Hematopoietic multipotent progenitor cell treated with erythropoietin and hydrocortisone succinate and interleukin-3 and kit ligand, for 4 days (in vitro differentiated cells): ENCODE data around the gene ELMO1.

Experiments used
- DNase-seq: peaks from one replicate; pipeline ENCODE4 v3.0.0-alpha.2; 2015

Gene ELMO1

DNA sequence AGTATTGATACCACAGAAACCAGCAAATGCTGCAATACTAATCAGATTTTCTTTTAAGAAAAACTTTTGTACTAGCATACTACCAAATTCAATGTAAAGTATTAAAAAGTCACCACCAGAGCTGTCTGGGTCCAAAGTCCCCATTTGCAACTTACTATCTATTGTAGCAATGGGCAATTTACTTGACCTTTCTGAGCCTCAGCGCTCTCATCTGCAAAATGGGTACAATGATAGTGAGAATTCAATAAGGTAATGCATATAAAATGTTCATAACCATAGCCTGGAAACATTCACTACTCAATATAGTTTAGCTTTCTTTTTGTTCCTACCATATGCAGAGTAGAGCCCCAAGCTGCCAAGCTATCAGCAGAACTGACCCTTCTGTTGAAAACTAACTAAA, 337.2 kb downstream of the ELMO1 start:
- DNase-seq: no peak

DNA sequence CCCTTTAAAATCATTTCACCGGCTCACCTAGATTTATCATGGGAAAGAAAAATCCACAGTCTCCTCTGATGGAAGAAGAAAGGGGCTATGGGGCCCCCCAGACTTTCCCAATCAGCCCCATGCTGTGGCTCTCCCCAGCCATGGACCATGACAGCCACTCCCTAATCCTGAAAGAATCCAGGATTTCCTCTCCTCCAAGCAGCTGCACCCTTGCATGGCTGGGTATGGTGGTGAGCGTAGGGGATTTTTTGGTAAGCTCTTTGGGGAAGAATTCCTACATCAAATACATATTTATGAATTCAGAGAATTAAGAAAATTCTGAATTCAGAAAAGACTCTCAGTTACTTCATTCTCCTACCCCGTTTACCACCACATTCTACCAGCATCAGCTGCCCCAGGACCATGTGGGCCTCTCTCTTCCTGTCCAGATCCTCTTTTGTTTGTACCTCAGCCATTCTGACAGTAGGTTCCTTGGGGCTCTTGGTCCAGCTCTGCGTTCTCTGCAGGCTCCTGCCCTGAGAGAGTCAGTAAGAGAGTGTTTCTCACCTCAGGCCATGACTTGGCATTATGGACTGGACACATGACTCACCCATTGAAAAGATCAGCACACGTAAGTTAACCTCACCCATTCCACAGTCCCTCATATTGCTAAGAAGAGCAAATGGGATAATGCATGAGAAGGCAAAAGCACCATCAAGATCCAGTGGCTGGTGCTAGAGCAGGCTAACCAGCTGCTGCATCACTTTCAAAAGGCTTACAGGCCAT, 337.8 kb downstream of the ELMO1 start:
- DNase-seq: peak; percentile 34

DNA sequence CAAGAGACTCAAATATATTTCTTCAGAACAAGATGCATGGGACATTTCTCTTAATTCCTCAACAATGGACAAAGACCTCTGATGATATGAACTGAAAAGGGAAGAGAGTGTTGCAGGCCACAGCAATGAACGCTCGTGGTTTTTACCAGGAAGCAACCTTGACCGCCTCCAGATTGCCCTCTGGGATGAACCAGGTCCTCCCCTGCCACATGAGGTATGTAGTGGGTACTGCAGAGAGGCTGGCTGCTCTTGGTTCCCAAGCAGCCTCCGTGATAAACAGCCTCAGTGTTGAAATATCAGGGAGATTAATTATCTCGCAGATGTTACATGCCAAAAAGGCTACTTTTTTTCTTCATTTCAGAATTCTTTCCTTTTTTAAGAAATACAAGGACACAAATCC, 338.8 kb downstream of the ELMO1 start:
- peak; percentile 53 for DNase-seq

DNA sequence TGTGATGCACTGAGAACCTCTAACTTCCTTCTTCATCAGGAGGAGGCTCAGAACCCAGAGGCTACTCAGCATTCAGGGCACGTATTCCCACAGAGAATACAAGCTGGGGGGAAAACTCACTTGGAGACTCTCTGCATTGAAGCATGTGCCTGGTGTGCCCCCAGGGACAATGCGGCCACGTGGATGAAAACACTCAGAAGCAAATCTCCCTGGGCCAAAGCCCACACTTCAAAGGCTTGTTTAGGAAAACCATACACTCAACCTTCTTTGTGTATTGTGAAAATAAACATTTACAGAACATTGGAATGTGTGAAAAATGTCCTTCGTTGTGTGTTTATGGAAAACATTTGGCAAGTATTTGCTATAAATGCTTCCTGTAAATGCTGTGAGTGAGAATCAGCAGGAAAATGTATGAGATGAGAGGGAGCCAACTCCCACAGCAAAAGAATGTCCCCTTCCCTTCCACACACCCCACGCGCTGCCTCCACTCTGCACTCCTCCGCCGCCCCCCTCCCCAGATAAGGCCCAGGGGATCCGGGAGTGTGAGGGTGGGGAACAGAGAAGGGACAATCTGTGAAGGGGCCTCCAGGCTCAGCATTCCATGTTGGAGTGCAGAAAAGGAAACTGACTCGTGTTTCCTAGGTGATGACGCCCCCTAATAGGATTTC, 339.5 kb downstream of the ELMO1 start:
- DNase-seq: no peak

DNA sequence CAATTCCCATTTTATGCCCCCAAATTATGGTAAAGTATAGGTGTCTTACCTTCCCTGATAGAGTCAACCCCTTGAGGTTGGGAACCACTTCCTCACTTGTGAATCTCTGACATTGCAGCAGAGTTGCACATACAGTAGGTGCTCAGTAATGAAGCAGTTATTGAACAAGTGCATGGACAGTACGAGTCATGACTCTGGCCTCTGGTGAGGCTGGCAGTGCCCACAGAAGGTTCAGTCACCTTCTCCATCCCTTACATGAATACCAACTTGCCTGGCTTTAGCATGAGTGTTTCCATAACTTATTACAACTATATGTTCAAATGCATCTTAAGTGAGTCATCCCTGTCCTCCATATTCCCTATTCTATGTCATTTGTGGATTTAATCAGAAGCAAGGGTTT, 340.0 kb downstream of the ELMO1 start:
- DNase-seq: no peak

DNA sequence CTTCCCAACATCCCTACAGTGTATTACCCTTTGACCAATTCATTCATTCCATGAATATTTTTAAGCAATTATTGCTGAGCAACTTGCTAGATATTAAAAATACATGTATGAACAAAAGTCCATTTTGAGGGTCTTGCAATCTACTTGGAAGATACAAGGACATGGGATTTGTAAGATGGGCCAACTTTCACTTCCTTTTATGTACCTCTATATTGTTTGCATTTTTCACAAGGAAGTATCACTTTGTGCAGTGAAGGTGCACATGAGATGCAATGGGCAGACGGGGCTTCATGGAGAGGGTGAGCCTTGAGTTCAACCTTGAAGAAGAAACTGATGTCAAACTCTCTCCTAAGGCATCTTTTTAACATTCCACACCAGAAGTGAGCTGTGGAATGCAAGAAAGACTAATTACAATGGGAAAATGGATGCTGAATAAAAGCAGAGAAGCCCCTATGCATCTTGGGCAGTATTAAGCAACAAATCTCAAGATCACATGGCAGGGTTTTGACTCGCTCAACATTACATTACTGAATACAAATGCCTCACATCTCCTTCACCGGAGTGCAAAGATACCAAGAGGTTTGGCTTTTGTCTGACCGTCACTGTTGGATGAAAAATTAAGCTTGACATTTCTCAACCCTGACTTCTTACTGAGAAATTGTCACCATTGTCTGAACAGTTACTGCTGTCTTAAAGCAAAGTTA, 341.5 kb downstream of the ELMO1 start:
- DNase-seq: no peak

GRCh38 chr7:37105762-37106161, 342.9 kb downstream of the ELMO1 start:
- DNase-seq: no peak

DNA sequence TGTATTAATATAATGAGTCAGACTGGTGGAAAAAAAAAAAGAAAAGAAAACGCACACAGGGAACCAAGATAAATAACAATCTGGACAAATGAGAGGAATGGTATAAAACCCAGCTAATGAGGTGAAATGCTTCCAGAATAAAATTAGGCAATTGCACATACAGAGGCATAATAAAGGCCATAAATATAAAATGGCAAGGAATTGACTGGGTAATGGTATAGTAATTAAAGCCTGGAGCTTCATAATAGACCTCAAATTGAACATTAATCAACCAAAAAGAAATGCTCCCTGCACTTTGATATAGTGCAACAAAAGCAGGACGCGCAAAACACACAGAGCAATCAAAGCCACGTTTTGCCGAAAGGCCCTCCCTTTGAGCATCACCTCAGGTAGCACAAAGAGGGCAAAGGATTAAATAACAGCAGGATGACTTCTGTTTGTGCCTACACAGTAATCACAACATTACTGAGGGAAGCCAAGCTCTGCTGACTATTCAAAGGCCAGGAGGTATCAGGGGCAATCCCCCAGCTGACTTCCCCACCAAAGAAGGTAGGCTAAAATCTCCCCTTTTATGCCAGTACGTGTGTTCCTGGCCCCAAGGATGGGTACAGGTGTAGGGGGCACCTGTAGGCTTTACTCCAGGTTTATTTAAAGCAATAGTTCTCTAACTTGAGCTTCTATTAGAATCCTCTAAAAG, 343.7 kb downstream of the ELMO1 start:
- DNase-seq: no peak

DNA sequence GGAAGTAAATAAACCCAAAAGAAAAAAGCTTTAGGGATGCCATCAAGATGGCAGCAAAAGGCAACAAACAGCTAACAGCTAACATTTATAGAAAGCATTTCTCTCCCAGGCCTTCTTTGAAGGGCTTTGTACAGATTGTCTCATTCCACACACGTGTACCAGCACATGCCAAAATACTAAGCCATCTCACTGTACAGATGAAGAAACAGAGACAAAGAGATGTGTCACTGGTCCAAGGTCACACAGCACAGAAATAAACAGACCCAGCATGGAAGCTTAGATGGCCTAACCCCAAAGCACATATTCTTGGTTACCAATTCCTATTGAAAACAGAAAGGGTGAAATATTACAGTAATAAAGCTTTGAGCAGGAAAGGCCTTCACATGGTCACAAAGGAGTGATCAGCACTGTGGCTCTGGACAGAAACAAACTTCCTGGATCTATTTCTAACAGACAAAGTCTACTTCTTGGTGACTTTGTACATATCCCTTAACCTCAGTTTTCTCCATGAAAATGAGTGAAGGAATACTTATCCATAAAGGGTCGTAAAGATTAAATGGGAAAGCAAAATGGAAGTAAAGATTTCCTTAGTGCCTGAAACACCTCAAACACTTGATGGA, 346.0 kb downstream of the ELMO1 start:
- no peak for DNase-seq

DNA sequence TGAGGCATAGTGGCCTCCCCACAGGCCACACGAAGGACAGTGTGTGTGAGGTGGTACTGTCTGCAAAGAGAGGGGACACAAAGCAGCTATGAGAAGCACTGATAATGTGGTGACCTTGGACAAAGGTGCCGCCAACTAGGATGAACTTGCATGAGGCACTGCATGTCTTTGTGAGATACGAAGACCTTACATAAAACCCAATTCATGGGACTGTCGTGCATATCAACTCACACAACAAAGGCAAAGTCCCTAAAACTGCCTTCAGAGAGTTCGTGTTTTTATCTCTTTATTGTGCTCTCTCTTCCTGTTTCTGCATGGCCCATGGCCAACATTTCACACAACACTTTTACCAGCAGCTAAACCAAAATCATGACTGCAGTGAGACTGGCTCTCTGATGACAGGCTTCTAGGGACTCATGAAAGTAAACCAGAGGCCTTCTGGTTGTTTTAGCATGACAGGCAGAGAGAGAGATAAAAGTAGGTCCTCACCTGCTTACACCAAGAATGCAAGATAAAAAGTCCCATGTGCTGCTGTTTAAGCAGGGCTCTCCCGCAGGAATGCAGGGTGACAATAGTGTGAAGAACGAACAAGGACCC, 347.8 kb downstream of the ELMO1 start:
- DNase-seq: peak; percentile 89

GRCh38 chr7:37098762-37099161, 349.9 kb downstream of the ELMO1 start:
- no peak for DNase-seq

GRCh38 chr7:37097983-37098382, 350.7 kb downstream of the ELMO1 start:
- DNase-seq: no peak

GRCh38 chr7:37097276-37097675, 351.4 kb downstream of the ELMO1 start:
- DNase-seq: peak; percentile 17

DNA sequence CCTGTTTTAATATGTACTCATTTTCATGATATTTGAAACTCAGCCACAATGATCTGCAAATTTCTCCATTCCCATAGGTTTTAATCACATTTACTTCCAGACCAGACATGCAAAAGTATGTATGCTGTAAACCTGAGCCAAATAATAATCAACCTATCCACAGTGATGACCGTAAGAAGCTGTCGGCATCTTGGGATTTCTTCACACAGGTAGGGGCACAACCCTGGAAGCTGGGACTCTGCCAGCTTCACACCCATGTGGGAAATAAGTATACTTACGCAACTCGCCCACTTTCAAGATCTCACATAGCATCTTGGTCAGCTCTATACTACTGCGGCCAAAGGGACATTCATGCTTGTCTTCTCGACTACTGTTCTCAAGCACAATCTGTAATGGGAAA, 352.3 kb downstream of the ELMO1 start:
- no peak for DNase-seq

DNA sequence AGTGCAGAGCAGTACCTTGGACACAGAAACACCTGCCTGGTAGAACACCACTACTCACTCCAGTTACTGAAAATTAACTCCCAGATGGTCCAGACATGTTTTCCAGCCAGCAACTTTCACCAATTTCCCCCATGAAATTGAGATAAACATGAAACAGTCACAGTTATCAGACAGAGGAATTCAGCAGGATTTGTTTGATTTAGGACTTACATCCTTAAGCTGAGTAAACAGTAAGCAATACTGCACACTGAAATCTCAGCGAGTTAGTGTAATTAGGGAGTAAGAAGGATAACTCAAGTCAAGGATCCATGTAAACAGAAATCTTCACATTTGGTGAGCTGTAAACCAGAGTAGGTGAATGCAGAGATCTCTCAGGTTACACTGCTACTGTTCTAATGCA, 353.5 kb downstream of the ELMO1 start:
- DNase-seq: no peak

GRCh38 chr7:37093257-37093656, 355.4 kb downstream of the ELMO1 start:
- no peak for DNase-seq

GRCh38 chr7:37092548-37092947, 356.1 kb downstream of the ELMO1 start:
- DNase-seq: peak; percentile 62

DNA sequence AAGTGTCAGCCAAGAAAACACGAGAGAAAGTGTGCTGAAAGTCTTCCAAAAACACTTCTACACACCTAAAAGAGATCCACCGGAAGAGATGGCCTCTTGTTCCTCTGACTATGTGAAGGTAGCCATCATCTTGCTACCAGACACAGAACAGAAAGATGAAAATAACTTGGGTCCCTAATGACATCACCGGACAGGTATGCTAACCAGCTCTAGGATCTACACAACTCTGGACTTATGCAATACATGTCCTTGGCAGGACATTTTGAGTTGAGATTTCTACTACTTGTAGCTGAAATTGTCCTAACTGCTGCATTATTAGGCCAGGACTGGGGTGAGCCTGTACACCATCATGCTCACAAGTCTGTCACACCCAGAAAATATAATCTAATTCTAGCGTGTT, 358.7 kb downstream of the ELMO1 start:
- DNase-seq: no peak

- no peak for DNase-seq
Measured at GRCh38 chr7:37085600-37085999, 363.1 kb downstream of the ELMO1 start.

DNA sequence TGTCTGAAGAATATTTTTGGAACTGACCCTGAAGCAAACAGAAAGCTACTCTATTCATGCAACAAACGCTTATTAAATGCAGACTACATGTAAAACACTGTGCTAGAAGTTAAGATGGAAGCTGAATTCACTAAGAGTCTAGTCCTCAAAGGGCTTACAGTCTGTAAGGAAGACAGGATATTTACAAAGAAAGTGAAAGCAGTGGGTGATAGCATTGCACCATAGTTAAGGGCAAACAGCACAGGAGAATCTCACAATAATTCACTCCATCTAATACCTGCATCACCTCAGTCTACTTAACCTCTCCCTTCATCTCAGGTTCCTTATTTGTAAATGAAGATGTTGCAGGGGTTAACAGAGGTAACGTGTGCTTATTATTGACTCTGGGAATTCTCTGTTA, 364.4 kb downstream of the ELMO1 start:
- no peak for DNase-seq

DNA sequence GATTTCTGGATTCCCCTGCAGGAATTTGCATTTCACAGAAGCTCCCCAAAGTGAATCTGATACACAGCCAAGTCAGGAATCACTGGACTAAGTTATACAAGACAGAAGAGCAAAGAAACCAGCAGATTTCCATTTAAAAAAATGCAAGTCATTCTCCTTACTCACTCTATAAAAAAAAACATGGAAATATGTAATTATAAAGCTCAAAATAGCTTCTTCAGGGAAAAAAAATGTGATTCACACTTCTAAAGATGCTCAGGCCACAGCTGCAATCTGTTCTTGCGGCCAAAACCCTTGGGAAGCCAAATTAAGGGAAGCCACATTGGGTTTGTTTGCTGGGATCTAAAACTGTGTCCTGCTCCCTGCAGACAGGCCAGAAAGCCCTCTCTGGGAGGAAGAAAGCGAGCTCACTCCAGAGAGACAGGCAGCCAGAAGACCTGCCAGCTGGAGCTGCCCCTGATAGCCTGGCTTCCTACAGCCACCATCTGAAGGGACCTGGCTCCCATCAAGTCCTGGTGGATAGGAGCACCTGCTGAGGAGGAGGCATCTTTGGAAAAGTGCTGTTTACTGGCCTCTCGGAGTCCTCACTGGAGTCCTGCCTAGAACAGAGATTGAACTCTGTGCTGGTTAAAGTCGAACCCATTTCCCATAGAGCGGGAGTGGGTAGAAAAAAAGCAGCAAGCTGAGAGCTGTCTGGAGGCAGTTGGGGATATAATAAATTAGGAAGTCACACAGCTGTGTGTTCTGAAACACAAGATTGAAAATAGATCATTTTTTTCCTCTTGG, 365.2 kb downstream of the ELMO1 start:
- DNase-seq: no peak

- DNase-seq: peak; percentile 29
Measured at GRCh38 chr7:37081436-37081835, 367.2 kb downstream of the ELMO1 start.
